ENCODE results near the gene KCNK1. TPM values are rescaled to one million over a fixed set of nuclear protein-coding genes. Genes with fewer than 3 reads are reported as not detected.

The KCNK1 gene
- total and polyA plus RNA-seq, 2 of the 13 experiments (the other 11 are each of a cell fraction or from before 2014, with no cell fraction given) = not detected

- TF ChIP-seq NCOA5 (CRISPR knock-in tag; IDR thresholded peaks at IDR 0.05) = no peak
Measured at GRCh38 chr1:233570216-233570615, 43.7 kb upstream of the KCNK1 start (continued).

- no peaks in the 10 kb centered on the region for H4K20me1 ChIP-seq (ENCODE audit: insufficient read depth, low read length)
- peaks cover 5% of the 10 kb centered on the region; the same call in 1 of the 2 replicates for H3K9me3 ChIP-seq (ENCODE audit: low read length)
- intact Hi-C loops (cut with micrococcal nuclease; ENCODE audit: unreplicated experiment) (no loop called here), in situ Hi-C loops (cut with HindIII; ENCODE audit: extremely low pct_ligation_motif_present, low pct_unique_long_range_greater_than_20kb) (no loop called here)
- H3K79me2 ChIP-seq (ENCODE audit: insufficient read depth, low read length) = no peaks in the 10 kb centered on the region
- no TSS peak for BruUV-seq (replicated peaks)
- CTCF ChIA-PET (ENCODE audit: low intra/inter-chr PET ratio, low total read pairs) = no interaction called here
- no peak overlapping the region for H2AFZ ChIP-seq (ENCODE audit: low read length)
- FAIRE-seq (no peak), ATAC-seq (no peak), DNase-seq (ENCODE audit: low spot score) (no peak)
- no peaks in the 10 kb centered on the region for H3K27me3 ChIP-seq (ENCODE audit: control insufficient read depth in 1 of 2, insufficient read depth in 2 of 2, low read length in 2 of 2)
- H3K9ac ChIP-seq (ENCODE audit: insufficient read depth, low read depth, low read length) = no peak overlapping the region
- no peak overlapping the region for H3K4me2 ChIP-seq (ENCODE audit: low read depth, low read length)
- 13% methylated on average over 4 of the region's 4 CpGs for WGBS (ENCODE audit: low lambda C conversion rate)
- H3K4me1 ChIP-seq (ENCODE audit: insufficient read depth, low read length) = no peaks in the 10 kb centered on the region
- POLR2A ChIA-PET = no interaction called here
- H3K36me3 ChIP-seq (replicated peaks in 1 of 2; ENCODE audit: control insufficient read depth in 1 of 2, insufficient read depth in 2 of 2, low read length in 2 of 2) = no peaks in the 10 kb centered on the region
- H3K4me3 ChIP-seq (replicated peaks in 1 of 3; ENCODE audit: insufficient read depth in 1 of 3, low read depth in 2 of 3, low read length in 3 of 3) = no peak overlapping the region
- no peak overlapping the region for H3K27ac ChIP-seq (ENCODE audit: extremely low read length, insufficient read depth, low read length)
- TF ChIP-seq ELF1 (CRISPR knock-in tag; IDR thresholded peaks at IDR 0.05) (no peak), ZNF770 (CRISPR knock-in tag; IDR thresholded peaks at IDR 0.05) (no peak), ZHX2 (IDR thresholded peaks at IDR 0.05; ENCODE audit: low read depth) (no peak), ZHX2 (CRISPR knock-in tag; IDR thresholded peaks at IDR 0.05; ENCODE audit: borderline replicate concordance) (no peak), CEBPZ (IDR thresholded peaks at IDR 0.05; ENCODE audit: low read length) (no peak), EEA1 (CRISPR knock-in tag; IDR thresholded peaks at IDR 0.05; ENCODE audit: borderline replicate concordance) (no peak), NR1H2 (CRISPR knock-in tag; IDR thresholded peaks at IDR 0.05; ENCODE audit: borderline replicate concordance, low read depth) (no peak), MTF1 (CRISPR knock-in tag; IDR thresholded peaks at IDR 0.05) (no peak), ZSCAN20 (CRISPR knock-in tag; IDR thresholded peaks at IDR 0.05; ENCODE audit: borderline replicate concordance) (no peak), BORCS8-MEF2B (CRISPR knock-in tag; IDR thresholded peaks at IDR 0.05) (no peak), ZSCAN21 (CRISPR knock-in tag; IDR thresholded peaks at IDR 0.05; ENCODE audit: borderline replicate concordance) (no peak), JUND (CRISPR knock-in tag; IDR thresholded peaks at IDR 0.05) (no peak)
Measured at GRCh38 chr1:233570706-233571105, 43.2 kb upstream of the KCNK1 start.
